ENCODE results near the gene PARL. TPM values are rescaled to one million over a fixed set of nuclear protein-coding genes. Genes with fewer than 3 reads are reported as not detected.

PARL gene
- total RNA-seq, 1 experiment from 2014 or later: 91.3 TPM

- no peak for TF ChIP-seq CTCF (IDR thresholded peaks at IDR 0.05; ENCODE audit: insufficient read depth in 1 of 2, low read depth in 1 of 2, low read length in 1 of 2, severe bottlenecking in 1 of 2, unreplicated experiment in 1 of 2)
- H3K4me1 ChIP-seq: no peaks in the 10 kb centered on the region
- ChIA-PET POLR2A (no interaction called here), CTCF (no interaction called here)
- Mint-ChIP-seq H3K36me3 (ENCODE audit: insufficient read depth, unreplicated experiment) (peaks cover 46% of the 10 kb centered on the region), H3K4me1 (ENCODE audit: low read depth, unreplicated experiment) (no peaks in the 10 kb centered on the region), H3K27ac (ENCODE audit: unreplicated experiment) (no peak overlapping the region), H3K4me3 (ENCODE audit: unreplicated experiment) (no peak overlapping the region), H3K27me3 (ENCODE audit: insufficient read depth, unreplicated experiment) (no peaks in the 10 kb centered on the region), H3K9me3 (ENCODE audit: unreplicated experiment) (no peaks in the 10 kb centered on the region)
- no peaks in the 10 kb centered on the region for H3K27me3 ChIP-seq (replicated peaks; ENCODE audit: control insufficient read depth, insufficient read depth, low read length)
- BruUV-seq (replicated peaks): no TSS peak
- intact Hi-C loops (cut with micrococcal nuclease; ENCODE audit: unreplicated experiment): no loop called here
- no peak overlapping the region for H3K4me3 ChIP-seq (ENCODE audit: low read depth, low read length)
- DNase-seq: no peak
- no peaks in the 10 kb centered on the region for H3K9me3 ChIP-seq
- H3K36me3 ChIP-seq (ENCODE audit: control insufficient read depth, insufficient read depth, low read length): peaks cover 6% of the 10 kb centered on the region
These were observed 85.2 kb downstream of the PARL start for GRCh38 chr3:183799461-183799860.

GRCh38 chr3:183797996-183798395 lies 86.7 kb downstream of the PARL start:
- H3K9me3 Mint-ChIP-seq (ENCODE audit: unreplicated experiment): no peaks in the 10 kb centered on the region
- H3K27me3 Mint-ChIP-seq (ENCODE audit: insufficient read depth, unreplicated experiment): no peaks in the 10 kb centered on the region
- H3K36me3 Mint-ChIP-seq (ENCODE audit: insufficient read depth, unreplicated experiment): peaks cover 43% of the 10 kb centered on the region
- H3K4me3 Mint-ChIP-seq (ENCODE audit: unreplicated experiment): no peak overlapping the region
- intact Hi-C loops (cut with micrococcal nuclease; ENCODE audit: unreplicated experiment): no loop called here
- Histone ChIP-seq H3K9me3 (no peaks in the 10 kb centered on the region), H3K4me3 (ENCODE audit: low read depth, low read length) (no peak overlapping the region), H3K36me3 (ENCODE audit: control insufficient read depth, insufficient read depth, low read length) (peaks cover 4% of the 10 kb centered on the region), H3K27me3 (replicated peaks; ENCODE audit: control insufficient read depth, insufficient read depth, low read length) (no peaks in the 10 kb centered on the region), H3K4me1 (no peaks in the 10 kb centered on the region)
- H3K27ac Mint-ChIP-seq (ENCODE audit: unreplicated experiment): no peak overlapping the region
- CTCF ChIA-PET: no interaction called here
- TF ChIP-seq CTCF (IDR thresholded peaks at IDR 0.05; ENCODE audit: insufficient read depth in 1 of 2, low read depth in 1 of 2, low read length in 1 of 2, severe bottlenecking in 1 of 2, unreplicated experiment in 1 of 2): no peak
- POLR2A ChIA-PET: no interaction called here
- BruUV-seq (replicated peaks): no TSS peak
- H3K4me1 Mint-ChIP-seq (ENCODE audit: low read depth, unreplicated experiment): no peaks in the 10 kb centered on the region
- no peak for DNase-seq

- Mint-ChIP-seq H3K27ac (ENCODE audit: unreplicated experiment) (no peak overlapping the region), H3K4me1 (ENCODE audit: low read depth, unreplicated experiment) (no peaks in the 10 kb centered on the region), H3K36me3 (ENCODE audit: insufficient read depth, unreplicated experiment) (peaks cover 46% of the 10 kb centered on the region), H3K9me3 (ENCODE audit: unreplicated experiment) (no peaks in the 10 kb centered on the region), H3K4me3 (ENCODE audit: unreplicated experiment) (no peak overlapping the region), H3K27me3 (ENCODE audit: insufficient read depth, unreplicated experiment) (no peaks in the 10 kb centered on the region)
- H3K4me1 ChIP-seq: no peaks in the 10 kb centered on the region
- TF ChIP-seq CTCF (IDR thresholded peaks at IDR 0.05; ENCODE audit: insufficient read depth in 1 of 2, low read depth in 1 of 2, low read length in 1 of 2, severe bottlenecking in 1 of 2, unreplicated experiment in 1 of 2): no peak
- H3K4me3 ChIP-seq (ENCODE audit: low read depth, low read length): no peak overlapping the region
- H3K36me3 ChIP-seq (ENCODE audit: control insufficient read depth, insufficient read depth, low read length): peaks cover 4% of the 10 kb centered on the region
- H3K9me3 ChIP-seq: no peaks in the 10 kb centered on the region
- CTCF ChIA-PET: no interaction called here
- no peaks in the 10 kb centered on the region for H3K27me3 ChIP-seq (replicated peaks; ENCODE audit: control insufficient read depth, insufficient read depth, low read length)
- no peak for DNase-seq
- intact Hi-C loops (cut with micrococcal nuclease; ENCODE audit: unreplicated experiment): no loop called here
- POLR2A ChIA-PET: no interaction called here
- BruUV-seq (replicated peaks): no TSS peak
These were observed 88.3 kb downstream of the PARL start for GRCh38 chr3:183796372-183796771.
